CD14-positive monocyte (primary cell): ENCODE measurements around the gene CHD3. TPM values are rescaled to one million over a fixed set of nuclear protein-coding genes. Genes with fewer than 3 reads are reported as not detected.

ENCODE experiments used
- DNase-seq, 3 donors: peaks; one replicate each; pipeline ENCODE4 v3.0.0-alpha.2; 2011 to 2022
- H2AFZ ChIP-seq: 2 replicates; pipeline ENCODE4 v1.6.0; 2012; ENCODE audit warnings: mild to moderate bottlenecking, low read depth, low read length, inconsistent platforms; ENCODE audit not compliant: insufficient read depth, poor library complexity, severe bottlenecking
- H3K27ac ChIP-seq, 2 donors: 1 replicate in 1 of 2; 2 replicates in 1 of 2; pipeline ENCODE4 v1.5.1; 2012 to 2013; ENCODE audit warnings: low read length in 2 of 2, control low read depth in 1 of 2, inconsistent platforms in 1 of 2, low read depth in 1 of 2, mild to moderate bottlenecking in 1 of 2
- H3K27me3 ChIP-seq, 2 donors: one replicate each; pipeline versions ENCODE4 v1.6.0 to v1.6.1; 2011 to 2013; ENCODE audit warnings: low read length in 2 of 2; ENCODE audit not compliant: control insufficient read depth in 2 of 2, insufficient read depth in 2 of 2
- H3K36me3 ChIP-seq, 2 donors: replicated peaks in 1 of 2; 1 replicate in 1 of 2; 2 replicates in 1 of 2; pipeline versions ENCODE4 v1.5.1 to v1.6.1; 2012 to 2013; ENCODE audit warnings: low read length in 2 of 2, control low read depth in 1 of 2, inconsistent platforms in 1 of 2, mild to moderate bottlenecking in 1 of 2; ENCODE audit not compliant: insufficient read depth in 2 of 2, control insufficient read depth in 1 of 2
- H3K4me1 ChIP-seq, 2 donors: 1 replicate in 1 of 2; 2 replicates in 1 of 2; pipeline versions ENCODE4 v1.5.1 to v1.6.1; 2012 to 2013; ENCODE audit warnings: low read length in 2 of 2, control low read depth in 1 of 2, inconsistent platforms in 1 of 2, mild to moderate bottlenecking in 1 of 2, moderate library complexity in 1 of 2; ENCODE audit not compliant: insufficient read depth in 2 of 2, control insufficient read depth in 1 of 2
- H3K4me2 ChIP-seq: replicated peaks from 2 replicates; pipeline ENCODE3; 2012; ENCODE audit warnings: low read length, moderate library complexity, mild to moderate bottlenecking; ENCODE audit not compliant: poor library complexity, severe bottlenecking; ENCODE audit errors: extremely low read depth
- H3K4me3 ChIP-seq, 3 experiments: fragments of 200-600 bp in 1 of 3; sonication (generic) in 1 of 3; replicated peaks in 1 of 3; 1 replicate in 2 of 3; 2 replicates in 1 of 3; pipeline ENCODE4 v1.5.1; 2011 to 2013; ENCODE audit warnings: low read length in 3 of 3, mild to moderate bottlenecking in 3 of 3, control low read depth in 2 of 3, low read depth in 2 of 3, inconsistent platforms in 1 of 3, moderate library complexity in 1 of 3
- H3K79me2 ChIP-seq: 2 replicates; pipeline ENCODE4 v1.6.0; 2012; ENCODE audit warnings: mild to moderate bottlenecking, control low read depth, inconsistent platforms, low read length, moderate library complexity; ENCODE audit not compliant: insufficient read depth
- H3K9ac ChIP-seq: 2 replicates; pipeline ENCODE4 v1.6.0; 2017; ENCODE audit warnings: low read length, mild to moderate bottlenecking; ENCODE audit not compliant: insufficient read depth, poor library complexity, severe bottlenecking
- H3K9me3 ChIP-seq, 2 donors: replicated peaks in 1 of 2; 1 replicate in 1 of 2; 2 replicates in 1 of 2; pipeline versions ENCODE4 v1.5.1 to v1.6.1; 2012 to 2013; ENCODE audit warnings: low read length in 2 of 2, control low read depth in 1 of 2; ENCODE audit not compliant: control insufficient read depth in 1 of 2, insufficient read depth in 1 of 2
- H4K20me1 ChIP-seq: 2 replicates; pipeline ENCODE4 v1.6.0; 2012; ENCODE audit warnings: mild to moderate bottlenecking, low read length, control low read depth, moderate library complexity; ENCODE audit not compliant: insufficient read depth
- H3K27ac Mint-ChIP-seq, 7 donors: one replicate each; pipeline ENCODE4 v1.8.0; 2020; ENCODE audit warnings: mild to moderate bottlenecking in 7 of 7, mixed read lengths in 7 of 7, moderate library complexity in 6 of 7, inconsistent platforms in 2 of 7
- H3K27me3 Mint-ChIP-seq, 3 donors: one replicate each; pipeline ENCODE4 v1.8.0; 2021 to 2022; ENCODE audit warnings: low read depth in 3 of 3, mild to moderate bottlenecking in 3 of 3, mixed read lengths in 3 of 3, moderate library complexity in 3 of 3, inconsistent platforms in 1 of 3
- H3K36me3 Mint-ChIP-seq, 2 donors: one replicate each; pipeline ENCODE4 v1.8.0; 2020; ENCODE audit warnings: mixed read lengths in 2 of 2, inconsistent platforms in 1 of 2, mild to moderate bottlenecking in 1 of 2
- H3K4me1 Mint-ChIP-seq: one replicate; pipeline ENCODE4 v1.8.0; 2020; ENCODE audit warnings: mild to moderate bottlenecking, mixed read lengths
- H3K4me3 Mint-ChIP-seq, 2 donors: one replicate each; pipeline ENCODE4 v1.8.0; 2020; ENCODE audit warnings: mild to moderate bottlenecking in 2 of 2, mixed read lengths in 2 of 2, moderate library complexity in 1 of 2
- H3K9me3 Mint-ChIP-seq, 7 donors: one replicate each; pipeline ENCODE4 v1.8.0; 2020 to 2022; ENCODE audit warnings: mixed read lengths in 7 of 7, mild to moderate bottlenecking in 6 of 7, moderate library complexity in 6 of 7, inconsistent platforms in 2 of 7
- CTCF ChIP-seq: fragments of 200-600 bp; IDR thresholded peaks from one replicate; pipeline ENCODE4 v1.8.0; 2022; ENCODE audit warnings: antibody characterized with exemption, mild to moderate bottlenecking
- WGBS: methylation state at CpG from one replicate; pipeline ENCODE4 v1.1.5; 2013; ENCODE audit warnings: missing lambda C conversion rate; ENCODE audit not compliant: insufficient coverage; 5-methylcytosine and 5-hydroxymethylcytosine counted together
- intact Hi-C, 2 donors: fragments of 100-400 bp; cut with micrococcal nuclease; formaldehyde crosslinking; loops; one replicate each; pipeline versions ENCODE4 v1.15.0 to v1.15.1; 2023
- polyA plus RNA-seq, 3 donors: library from polyadenylated mRNA; depleted of rRNA in 1 of 3; unstranded in 2 of 3; stranded (reverse) in 1 of 3; fragments of 300-500 nt in 2 of 3; fragments of >200 nt in 1 of 3; fragmentation: Illumina TruSeq in 2 of 3; gene quantifications; 1 replicate in 2 of 3; 2 replicates in 1 of 3; pipeline ENCODE4 v1.2.3, GENCODE V29; 2012 to 2021

CHD3 gene
- polyA plus RNA-seq, 3 donors = 0.55 to 67.9 (median 0.91) TPM

DNA sequence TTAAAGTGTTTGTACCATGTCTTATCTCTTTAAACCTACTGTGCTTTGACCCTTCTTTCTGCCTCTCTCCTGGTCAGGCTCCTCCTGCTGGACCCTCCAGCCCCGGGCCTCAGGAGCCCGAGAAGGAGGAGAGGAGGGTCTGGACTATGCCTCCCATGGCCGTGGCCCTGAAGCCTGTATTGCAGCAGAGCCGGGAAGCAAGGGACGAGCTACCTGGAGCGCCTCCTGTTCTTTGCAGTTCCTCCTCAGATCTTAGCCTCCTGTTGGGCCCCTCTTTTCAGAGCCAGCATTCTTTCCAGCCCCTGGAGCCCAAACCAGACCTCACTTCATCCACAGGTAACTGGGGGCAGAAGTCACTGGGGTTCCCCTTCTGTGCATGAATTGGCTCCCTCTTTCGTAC is 57.1 kb downstream of the CHD3 start:
- Mint-ChIP-seq H3K27ac (peak overlapping the region in 1 of 7 donors; percentile 57), H3K27me3 (peaks cover 0 to 1% (median 0%) of the 10 kb centered on the region in 3 donors), H3K4me3 (no peak overlapping the region), H3K36me3 (peaks cover 86 to 90% of the 10 kb centered on the region in 2 donors), H3K9me3 (no peaks in the 10 kb centered on the region), H3K4me1 (peaks cover 11% of the 10 kb centered on the region)
- Histone ChIP-seq H3K4me3 (no peak overlapping the region), H2AFZ (no peak overlapping the region), H3K27me3 (no peaks in the 10 kb centered on the region), H3K36me3 (peaks cover 69 to 87% of the 10 kb centered on the region in 2 donors), H3K27ac (no peak overlapping the region), H3K79me2 (no peaks in the 10 kb centered on the region), H3K9ac (no peak overlapping the region), H3K4me1 (peaks cover 0 to 4% of the 10 kb centered on the region in 2 donors), H4K20me1 (no peaks in the 10 kb centered on the region), H3K9me3 (no peaks in the 10 kb centered on the region), H3K4me2 (no peak overlapping the region)
- no peak for TF ChIP-seq CTCF
- 95% methylated on average over 6 of the region's 7 CpGs for WGBS
- intact Hi-C loops = loop anchor here in 1 of 2 donors (5.0 kb wide), 1 partner anchor 37 kb away; no protein-coding TSS in a partner anchor
- DNase-seq = no peak

GRCh38 chr17:7946441-7946840 is 57.9 kb downstream of the CHD3 start:
- Histone ChIP-seq H3K27me3 (no peaks in the 10 kb centered on the region), H3K4me3 (no peak overlapping the region), H3K4me2 (no peak overlapping the region), H2AFZ (no peak overlapping the region), H3K4me1 (peaks cover 0 to 4% of the 10 kb centered on the region in 2 donors), H3K9me3 (no peaks in the 10 kb centered on the region), H3K27ac (no peak overlapping the region), H4K20me1 (no peaks in the 10 kb centered on the region), H3K9ac (no peak overlapping the region), H3K79me2 (no peaks in the 10 kb centered on the region), H3K36me3 (peaks cover 64 to 79% of the 10 kb centered on the region in 2 donors)
- intact Hi-C loops = loop anchor here in 1 of 2 donors (5.0 kb wide), 1 partner anchor 36 kb away; no protein-coding TSS in a partner anchor
- Mint-ChIP-seq H3K27ac (peak overlapping the region in 1 of 7 donors; percentile 19), H3K27me3 (peaks cover 0 to 1% (median 0%) of the 10 kb centered on the region in 3 donors), H3K36me3 (peaks cover 78 to 82% of the 10 kb centered on the region in 2 donors), H3K4me1 (peaks cover 14% of the 10 kb centered on the region), H3K9me3 (peaks cover 0 to under 1% (median 0%) of the 10 kb centered on the region in 7 donors), H3K4me3 (no peak overlapping the region)
- no CpG with 5 or more reads among the region's 5 CpGs for WGBS
- no peak for TF ChIP-seq CTCF
- no peak for DNase-seq
